ENCODE data around the gene GRAMD2B.
"Not testable (repeated sequence)": the region's sequence is repeated elsewhere in the genome, so short reads cannot be mapped to it uniquely, and the experiment has no call there.

The GRAMD2B gene

GRCh38 chr5:126422994-126423788 lies at the start of gene GRAMD2B:
GRAMD2B (plus strand) TSS chr5:126423409; CDS start chr5:126423607, 198 bp downstream.
- DNase-seq, result peak; percentile 66 to 67

- no peak for DNase-seq
These were observed 49.1 kb upstream of the GRAMD2B start for GRCh38 chr5:126374109-126374416.

GRCh38 chr5:126376443-126376842 lies 46.8 kb upstream of the GRAMD2B start:
- no peak for DNase-seq

GRCh38 chr5:126377424-126377823 lies 45.8 kb upstream of the GRAMD2B start:
- DNase-seq, result no peak

GRCh38 chr5:126380316-126380715 lies 42.9 kb upstream of the GRAMD2B start:
- DNase-seq, result not testable (repeated sequence)

GRCh38 chr5:126383246-126383645 lies 40.0 kb upstream of the GRAMD2B start:
- no peak for DNase-seq

- DNase-seq, result no peak
These were observed 39.4 kb upstream of the GRAMD2B start for GRCh38 chr5:126383776-126384175.

- DNase-seq, result no peak
These were observed 38.2 kb upstream of the GRAMD2B start for GRCh38 chr5:126384985-126385384.

GRCh38 chr5:126385524-126386502 lies 37.4 kb upstream of the GRAMD2B start:
- DNase-seq, result no peak

- no peak for DNase-seq
These were observed 34.0 kb upstream of the GRAMD2B start for GRCh38 chr5:126389179-126389578.

- no peak for DNase-seq
These were observed 33.2 kb upstream of the GRAMD2B start for GRCh38 chr5:126390051-126390450.

GRCh38 chr5:126391386-126391785 lies 31.8 kb upstream of the GRAMD2B start:
- no peak for DNase-seq

GRCh38 chr5:126394211-126394788 lies 28.9 kb upstream of the GRAMD2B start:
- DNase-seq, result no peak

GRCh38 chr5:126395198-126395597 lies 28.0 kb upstream of the GRAMD2B start:
- no peak for DNase-seq

- no peak for DNase-seq
These were observed 27.6 kb upstream of the GRAMD2B start for GRCh38 chr5:126395605-126396004.

- not testable (repeated sequence) for DNase-seq
These were observed 26.5 kb upstream of the GRAMD2B start for GRCh38 chr5:126396721-126397120.

GRCh38 chr5:126398791-126399190 lies 24.4 kb upstream of the GRAMD2B start:
- DNase-seq, result no peak

GRCh38 chr5:126400621-126401251 lies 22.5 kb upstream of the GRAMD2B start:
- no peak for DNase-seq

GRCh38 chr5:126402621-126403555 lies 20.3 kb upstream of the GRAMD2B start:
- DNase-seq, result no peak

GRCh38 chr5:126403876-126404275 lies 19.3 kb upstream of the GRAMD2B start:
- no peak for DNase-seq

- DNase-seq, result no peak
These were observed 12.6 kb upstream of the GRAMD2B start for GRCh38 chr5:126410623-126411022.

GRCh38 chr5:126413856-126414255 lies 9.4 kb upstream of the GRAMD2B start:
- DNase-seq, result no peak

Measured in NCI-H524 (cell line).